KG1 (cell line): ENCODE results near the gene UBE2K.
"Not testable (repeated sequence)": the region's sequence is repeated elsewhere in the genome, so short reads cannot be mapped to it uniquely, and the experiment has no call there.

Experiments used
- DNase-seq: peaks from one replicate; lab custom pipeline; 2025; lab: John Stamatoyannopoulos, UW

UBE2K gene

GRCh38 chr4:39689970-39690369 lies 8.0 kb upstream of the UBE2K start:
- DNase-seq, result no peak

- DNase-seq, result no peak
These were observed 581 bp downstream of the UBE2K start for GRCh38 chr4:39698424-39699009.

- no peak for DNase-seq
These were observed 1.9 kb downstream of the UBE2K start for GRCh38 chr4:39699687-39700409.

GRCh38 chr4:39700554-39700953 lies 2.6 kb downstream of the UBE2K start:
- no peak for DNase-seq

DNA sequence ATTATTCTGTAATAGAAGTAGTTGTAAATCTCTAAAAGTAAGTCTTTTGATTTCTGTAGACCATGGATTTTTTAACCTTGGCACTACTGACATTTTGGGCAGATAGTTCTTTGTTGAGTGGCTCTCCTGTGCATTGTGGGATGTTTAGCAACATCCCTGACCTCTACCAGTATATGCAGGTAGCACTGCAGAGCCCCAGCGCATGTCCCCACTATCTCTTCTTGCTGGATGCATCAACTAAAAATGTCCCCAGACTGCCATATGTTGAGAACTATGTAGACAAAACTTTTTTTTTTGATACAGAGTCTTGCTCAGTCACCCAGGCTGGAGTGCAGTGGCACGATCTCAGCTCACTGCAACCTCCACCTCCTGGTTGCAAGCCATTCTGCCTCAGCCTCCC lies 4.8 kb downstream of the UBE2K start:
- no peak for DNase-seq

- DNase-seq, result not testable (repeated sequence)
These were observed 6.9 kb downstream of the UBE2K start for GRCh38 chr4:39704789-39705188.

GRCh38 chr4:39706334-39706733 lies 8.4 kb downstream of the UBE2K start:
- DNase-seq, result no peak

DNA sequence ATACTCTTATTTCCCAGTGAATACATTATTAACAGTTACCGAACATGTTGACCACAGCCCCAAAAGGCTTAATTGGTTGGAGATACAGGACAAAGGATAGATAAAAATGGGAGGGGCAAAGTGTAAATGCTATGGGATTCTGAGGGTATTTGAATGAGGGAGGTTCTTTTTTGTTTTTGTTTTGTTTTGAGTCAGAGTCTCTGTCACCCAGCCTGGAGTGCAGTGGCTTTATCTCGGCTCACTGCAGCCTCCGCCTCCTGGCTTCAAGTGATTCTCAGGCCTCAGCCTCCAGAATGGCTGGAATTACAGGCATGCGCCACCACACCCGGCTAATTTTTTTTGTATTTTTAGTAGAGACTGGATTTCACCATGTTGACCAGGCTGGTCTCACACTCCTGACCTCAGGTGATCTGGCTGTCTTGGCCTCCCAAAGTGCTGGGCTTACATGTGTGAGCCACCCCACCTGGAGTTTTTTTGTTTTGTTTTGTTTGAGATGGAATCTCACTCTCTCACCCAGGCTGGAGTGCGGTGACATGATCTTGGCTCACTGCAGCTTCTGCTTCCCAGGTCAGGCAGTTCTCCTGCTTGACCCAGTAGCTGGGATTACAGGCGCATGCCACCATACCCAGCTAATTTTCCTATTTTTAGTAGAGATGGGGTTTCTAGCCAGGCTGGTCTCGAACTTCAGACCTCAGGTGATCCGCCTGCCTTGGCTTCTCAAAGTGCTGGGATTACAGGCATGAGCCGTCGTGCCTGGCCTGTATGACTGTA lies 9.0 kb downstream of the UBE2K start:
- no peak for DNase-seq

GRCh38 chr4:39710098-39710896 lies 12.4 kb downstream of the UBE2K start:
- no peak for DNase-seq

DNA sequence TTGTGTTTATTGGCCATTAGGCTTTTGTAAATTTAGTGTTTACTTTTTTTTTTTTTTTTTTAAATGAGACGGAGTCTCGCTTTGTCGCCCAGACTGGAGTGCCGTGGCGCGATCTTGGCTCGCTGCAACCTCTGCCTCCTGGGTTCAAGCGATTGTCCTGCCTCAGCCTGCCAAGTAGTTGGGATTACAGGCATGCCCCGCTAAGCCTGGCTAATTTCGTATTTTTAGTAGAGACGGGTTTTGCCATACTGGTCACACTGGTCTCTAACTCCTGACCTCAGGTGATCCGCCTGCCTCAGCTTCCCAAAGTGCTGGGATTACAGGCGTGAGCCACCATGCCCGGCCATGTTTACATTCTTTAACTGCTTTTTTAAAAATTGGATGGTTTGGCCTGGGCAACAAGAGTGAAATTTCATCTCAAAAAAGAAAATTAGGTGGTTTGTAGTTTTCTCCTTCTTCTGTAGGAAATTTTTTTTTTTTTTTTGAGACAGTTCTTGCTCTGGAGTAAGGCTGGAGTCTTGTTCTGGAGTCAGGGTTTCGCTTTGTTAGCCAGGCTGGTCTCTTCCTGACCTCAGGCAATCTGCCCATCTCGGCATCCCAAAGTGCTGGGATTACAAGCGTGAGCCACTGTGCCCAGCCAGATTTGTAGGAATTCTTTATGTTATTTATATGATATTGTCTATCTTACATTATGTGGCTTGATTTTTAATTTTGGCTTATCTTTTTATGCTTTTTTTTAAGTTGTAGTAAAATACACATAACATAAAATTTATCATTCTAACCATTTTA lies 15.1 kb downstream of the UBE2K start:
- DNase-seq, result no peak

- no peak for DNase-seq
These were observed 15.8 kb downstream of the UBE2K start for GRCh38 chr4:39713691-39714090.

- no peak for DNase-seq
These were observed 16.2 kb downstream of the UBE2K start for GRCh38 chr4:39714166-39714565.

- no peak for DNase-seq
These were observed 17.9 kb downstream of the UBE2K start for GRCh38 chr4:39715788-39716187.

DNA sequence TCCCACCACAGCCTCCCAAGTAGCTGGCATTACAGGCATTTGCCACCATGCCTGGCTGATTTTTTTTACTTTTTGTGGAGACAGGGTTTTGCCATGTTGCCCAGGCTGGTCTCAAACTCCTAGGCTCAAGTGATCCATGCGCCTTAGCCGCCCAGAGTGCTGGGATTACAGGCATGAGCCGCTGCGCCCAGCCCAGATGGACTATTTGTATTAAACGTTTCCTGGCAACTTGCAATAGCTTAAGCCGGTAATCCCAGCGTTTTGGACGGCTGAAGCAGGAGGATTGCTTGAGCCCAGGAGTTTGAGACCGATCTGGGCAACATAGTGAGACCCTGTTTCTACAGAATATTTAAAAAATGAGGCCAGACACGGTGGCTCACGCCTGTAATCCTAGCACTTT lies 18.4 kb downstream of the UBE2K start:
- DNase-seq, result no peak

DNA sequence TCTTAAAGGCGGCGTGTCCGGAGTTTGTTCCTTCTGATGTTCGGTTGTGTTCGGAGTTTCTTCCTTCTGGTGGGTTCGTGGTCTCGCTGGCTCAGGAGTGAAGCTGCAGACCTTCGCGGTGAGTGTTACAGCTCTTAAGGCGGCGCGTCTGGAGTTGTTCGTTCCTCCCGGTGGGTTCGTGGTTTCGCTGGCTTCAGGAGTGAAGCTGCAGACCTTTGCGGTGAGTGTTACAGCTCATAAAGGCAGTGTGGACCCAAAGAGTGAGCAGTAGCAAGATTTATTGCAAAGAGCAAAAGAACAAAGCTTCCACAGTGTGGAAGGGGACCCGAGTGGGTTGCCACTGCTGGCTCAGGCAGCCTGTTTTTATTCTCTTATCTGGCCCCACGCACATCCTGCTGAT lies 19.8 kb downstream of the UBE2K start:
- DNase-seq, result not testable (repeated sequence)

GRCh38 chr4:39718366-39719323 lies 20.7 kb downstream of the UBE2K start:
- no peak for DNase-seq

GRCh38 chr4:39719804-39720580 lies 22.1 kb downstream of the UBE2K start:
- no peak for DNase-seq

DNA sequence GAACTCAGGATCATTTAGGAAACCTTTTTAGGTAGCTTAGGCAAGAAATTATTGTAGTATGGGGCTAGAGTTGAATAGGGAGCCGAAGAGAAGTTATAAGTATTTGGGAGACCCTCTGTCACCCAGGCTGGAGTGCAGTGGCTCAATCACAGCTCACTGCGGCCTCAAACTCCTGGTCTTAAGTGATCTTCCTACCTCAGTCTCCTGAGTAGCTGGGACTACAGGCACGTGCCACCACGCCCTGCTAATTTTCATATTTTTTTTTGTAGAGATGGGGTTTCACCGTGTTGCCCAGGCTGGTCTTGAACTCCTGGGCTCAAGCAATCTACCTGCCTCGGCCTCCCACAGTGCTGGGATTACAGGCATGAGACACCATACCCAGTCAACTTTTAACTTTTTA lies 23.3 kb downstream of the UBE2K start:
- not testable (repeated sequence) for DNase-seq

GRCh38 chr4:39721788-39722187 lies 23.9 kb downstream of the UBE2K start:
- DNase-seq, result no peak

GRCh38 chr4:39729557-39729956 lies 31.6 kb downstream of the UBE2K start:
- no peak for DNase-seq
